DMS114 treated with DMSO at 0.1 percent for 48 hours (cell line): ENCODE data around the gene LPIN1.
"Not testable (repeated sequence)": the region's sequence is repeated elsewhere in the genome, so short reads cannot be mapped to it uniquely, and the experiment has no call there.

Source experiments
- DNase-seq: peaks from one replicate; lab custom pipeline; 2025; ENCODE audit not compliant: unreplicated experiment; lab: John Stamatoyannopoulos, UW

Gene LPIN1

GRCh38 chr2:11713815-11714214, 32.6 kb upstream of the LPIN1 start:
- no peak for DNase-seq

DNA sequence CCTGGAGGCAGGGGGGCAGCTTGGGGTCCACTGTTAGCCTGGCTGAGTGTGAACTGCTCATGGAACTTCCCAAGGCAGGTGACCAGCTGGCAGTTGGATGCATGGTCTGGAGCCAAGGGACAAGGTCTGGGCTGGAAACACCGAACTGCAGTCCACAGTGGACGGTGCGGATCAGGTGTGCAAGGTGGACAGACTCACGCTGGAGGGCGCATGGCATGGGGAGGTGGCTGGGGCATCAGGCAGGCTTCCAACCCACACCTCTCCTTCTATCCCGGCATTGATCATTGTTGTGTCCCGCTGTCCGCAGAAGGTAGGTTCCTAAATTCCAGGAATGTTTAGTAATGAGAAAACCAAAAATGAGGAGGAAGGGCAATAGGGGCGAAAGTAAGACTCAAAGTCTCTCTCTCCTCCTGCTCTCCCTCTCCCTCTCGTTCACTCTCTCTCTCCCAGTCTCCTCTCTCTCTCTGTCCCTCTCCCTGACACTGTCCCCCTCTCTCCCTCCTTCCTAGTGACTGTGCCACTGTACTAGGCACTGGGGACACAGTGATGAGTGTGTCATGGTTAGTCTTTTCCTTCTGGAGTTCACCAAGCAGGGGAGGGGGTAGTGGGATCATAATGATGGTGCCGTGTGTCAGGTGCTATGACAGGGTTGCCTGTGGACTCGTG, 30.3 kb upstream of the LPIN1 start:
- no peak for DNase-seq

DNA sequence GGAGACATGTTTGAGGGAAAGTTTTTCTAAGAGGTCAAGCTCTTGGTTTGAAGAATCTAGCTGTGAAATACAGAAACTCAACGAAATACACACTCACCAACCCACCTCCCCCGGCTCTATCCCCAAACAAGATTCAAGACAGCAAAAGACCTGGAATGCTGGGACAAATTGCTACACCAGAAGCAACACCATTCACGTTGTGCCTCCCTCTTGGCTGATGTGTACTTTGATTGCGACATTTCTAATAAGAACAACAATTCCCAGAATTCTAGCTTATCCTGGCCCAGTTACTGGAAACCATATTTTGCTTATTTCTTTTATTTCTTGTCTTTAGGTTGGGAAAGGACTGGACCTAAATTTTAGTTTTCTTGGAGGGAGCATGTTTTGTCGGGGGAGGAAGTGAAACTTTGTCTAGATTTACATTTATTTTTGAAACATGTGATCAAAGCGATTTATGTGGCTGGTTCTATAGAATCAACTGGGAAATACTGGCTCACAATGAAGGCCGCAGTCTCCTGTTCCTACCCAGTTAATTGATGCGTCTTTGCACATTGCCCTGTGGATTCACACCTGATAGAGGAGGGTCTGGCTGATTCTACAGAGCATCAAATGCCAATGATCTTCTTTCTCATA, 29.6 kb upstream of the LPIN1 start:
- DNase-seq, result no peak

DNA sequence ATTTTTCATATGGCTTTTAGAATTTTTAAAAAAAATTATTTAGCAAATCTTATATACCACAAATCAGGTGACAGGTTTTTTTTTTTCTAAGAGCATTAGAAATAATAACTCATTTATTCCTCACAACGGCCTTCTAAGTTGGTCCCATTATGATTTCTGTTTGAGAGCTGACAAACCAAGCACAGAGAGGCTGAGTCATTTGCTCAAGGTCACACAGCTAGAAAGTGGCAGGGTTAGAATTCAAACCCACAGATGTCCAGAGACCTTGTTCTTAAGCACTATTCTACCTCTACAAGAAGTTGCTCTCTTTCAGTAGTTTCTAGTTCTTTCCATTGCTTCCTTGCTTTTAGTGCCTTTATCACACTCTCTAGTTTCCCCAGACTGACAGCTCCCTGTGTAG, 28.8 kb upstream of the LPIN1 start:
- no peak for DNase-seq

- no peak for DNase-seq
Observed at GRCh38 chr2:11718606-11719005, 27.8 kb upstream of the LPIN1 start.

DNA sequence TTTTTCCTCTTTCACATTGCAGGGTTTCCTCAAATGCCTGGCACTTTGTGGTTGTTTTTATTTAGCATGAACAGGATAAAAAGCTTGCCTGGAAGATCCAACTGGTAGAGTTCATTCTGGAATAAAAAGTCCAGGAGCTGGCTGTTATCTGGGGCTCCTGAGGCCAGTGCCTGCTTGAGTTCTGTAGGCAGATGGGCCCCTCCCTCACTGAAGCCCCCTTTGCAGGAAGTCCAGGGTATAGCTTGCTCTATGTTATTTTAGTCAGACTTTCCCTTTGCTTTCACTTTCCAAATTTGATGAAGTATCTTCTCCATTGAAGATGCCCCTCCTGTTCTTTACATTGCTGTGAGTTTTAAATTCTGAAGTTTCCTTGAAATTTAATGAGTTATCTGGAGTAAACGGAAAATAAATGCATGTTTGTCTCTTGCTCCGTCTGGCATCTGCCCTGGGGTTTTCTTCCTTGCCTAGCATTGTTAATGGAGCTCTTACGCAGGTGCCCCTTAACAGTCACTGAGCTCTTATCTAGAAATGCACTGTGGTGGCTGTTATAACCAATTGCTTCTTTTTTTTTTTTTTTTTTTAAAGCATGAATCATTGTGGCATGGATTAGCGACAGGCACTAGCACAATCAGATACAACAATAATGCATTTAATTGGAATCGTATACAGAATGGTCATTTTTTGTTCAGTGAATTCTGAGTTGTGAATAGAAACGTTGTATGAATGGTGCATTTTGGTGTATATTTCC, 27.0 kb upstream of the LPIN1 start:
- no peak for DNase-seq

DNA sequence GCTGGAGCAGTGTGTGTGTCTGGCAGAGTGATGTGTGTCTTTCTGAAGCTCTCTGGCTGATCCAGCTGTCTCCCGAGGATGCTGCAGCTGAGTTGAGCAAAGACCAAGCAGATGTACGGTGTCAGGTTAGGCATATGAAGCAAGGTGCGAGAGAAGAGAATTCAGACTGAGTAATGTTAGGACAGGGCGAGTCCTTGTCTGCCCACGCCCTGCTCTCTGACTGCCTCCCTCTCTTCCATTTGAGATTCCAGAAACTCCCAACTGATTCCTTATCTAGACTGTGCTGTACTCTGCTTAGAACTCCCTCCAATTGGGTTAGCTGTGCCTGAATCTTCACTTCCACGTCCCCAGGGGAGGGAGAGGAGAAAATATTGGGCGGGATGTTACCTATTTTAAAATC, 25.7 kb upstream of the LPIN1 start:
- DNase-seq, result no peak

GRCh38 chr2:11722292-11723060, 24.0 kb upstream of the LPIN1 start:
- DNase-seq, result no peak

GRCh38 chr2:11723061-11723371, 23.4 kb upstream of the LPIN1 start:
- no peak for DNase-seq

GRCh38 chr2:11724151-11724550, 22.3 kb upstream of the LPIN1 start:
- DNase-seq, result no peak

- no peak for DNase-seq
Observed at GRCh38 chr2:11726384-11726783, 20.0 kb upstream of the LPIN1 start.

DNA sequence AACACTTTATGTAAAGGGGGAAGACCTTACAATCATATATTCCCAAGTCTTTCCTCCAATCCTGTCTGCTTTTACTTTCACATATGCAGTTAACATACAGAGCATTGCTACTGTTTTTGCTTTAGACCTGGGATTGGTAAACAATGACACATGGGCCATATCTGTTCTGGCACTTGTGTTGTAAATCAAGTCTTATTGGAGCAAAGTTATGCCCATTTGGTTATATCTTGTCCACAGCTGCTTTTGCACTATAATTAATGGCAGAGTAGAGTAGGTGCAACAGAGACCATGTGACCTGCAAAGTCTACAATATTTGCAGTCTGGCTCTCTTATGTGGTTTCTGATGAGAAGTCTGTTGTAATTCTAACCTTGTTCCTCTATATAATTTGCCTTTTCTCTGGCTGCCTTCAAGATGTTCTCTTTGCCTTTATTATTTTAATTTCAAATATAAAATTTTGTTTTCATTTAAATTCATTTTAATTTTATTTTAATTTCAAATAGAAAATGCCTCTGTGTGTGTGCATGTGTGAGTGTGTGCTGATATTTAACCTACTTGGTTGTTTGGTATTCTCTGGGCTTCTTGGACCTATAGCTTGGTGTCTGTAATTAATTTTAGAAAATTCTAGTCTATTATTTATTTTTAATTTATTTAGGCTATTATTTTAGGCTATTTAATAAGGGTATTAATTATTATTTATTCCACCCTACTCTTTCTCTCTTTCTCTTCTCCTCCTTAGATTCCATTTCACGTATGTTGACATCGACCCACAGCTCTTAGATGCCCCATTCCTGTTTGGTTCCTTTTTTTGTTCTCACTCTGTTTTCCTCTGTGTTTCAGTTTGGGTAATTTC, 16.8 kb upstream of the LPIN1 start:
- no peak for DNase-seq

DNA sequence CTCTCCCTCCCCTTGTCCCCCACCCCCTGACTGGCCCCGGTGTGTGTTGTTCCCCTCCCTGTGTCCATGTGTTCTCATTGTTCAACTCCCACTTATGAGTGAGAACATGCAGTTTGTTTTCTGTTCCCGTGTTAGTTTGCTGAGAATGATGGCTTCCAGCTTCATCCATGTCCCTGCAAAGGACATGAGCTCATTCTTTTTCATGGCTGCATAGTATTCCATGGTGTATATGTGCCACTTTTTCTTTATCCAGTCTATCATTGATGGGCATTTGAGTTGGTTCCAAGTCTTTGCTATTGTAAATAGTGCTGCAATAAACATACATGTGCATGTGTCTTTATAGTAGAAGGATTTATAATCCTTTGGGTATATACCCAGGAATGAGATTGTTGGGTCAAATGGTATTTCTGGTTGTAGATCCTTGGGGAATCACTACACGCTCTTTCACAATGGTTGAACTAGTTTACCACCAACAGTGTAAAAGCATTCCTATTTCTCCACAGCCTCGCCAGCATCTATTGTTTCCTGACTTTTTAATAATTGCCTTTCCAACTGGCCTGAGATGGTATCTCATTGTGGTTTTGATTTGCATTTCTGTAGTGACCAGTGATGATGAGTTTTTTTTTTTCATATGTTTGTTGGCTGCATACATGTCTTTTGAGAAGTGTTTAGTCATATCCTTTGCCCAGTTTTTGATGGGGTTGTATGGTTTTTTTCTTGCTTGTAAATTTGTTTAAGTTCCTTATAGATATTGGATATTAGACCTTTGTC, 15.0 kb upstream of the LPIN1 start:
- DNase-seq, result not testable (repeated sequence)

DNA sequence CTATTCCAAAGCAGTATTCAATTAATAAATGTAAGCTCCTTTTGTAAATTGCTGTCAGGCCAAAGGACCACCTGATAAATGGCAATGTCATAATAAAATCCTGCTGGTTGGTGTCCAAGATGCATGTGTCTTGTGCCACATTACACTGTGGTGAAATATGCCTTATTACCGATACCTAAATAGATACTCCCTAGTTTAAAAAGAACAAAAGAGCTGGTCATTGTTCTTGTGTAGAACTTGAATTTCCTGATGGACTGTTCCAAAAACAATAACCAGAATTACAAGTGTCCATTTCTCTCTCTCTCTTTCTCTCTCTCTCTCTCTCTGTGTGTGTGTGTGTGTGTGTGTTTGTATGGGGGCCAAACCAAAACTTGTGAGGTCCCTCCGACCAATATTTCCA, 13.8 kb upstream of the LPIN1 start:
- DNase-seq, result no peak

- DNase-seq, result not testable (repeated sequence)
Observed at GRCh38 chr2:11737852-11738251, 8.6 kb upstream of the LPIN1 start.

DNA sequence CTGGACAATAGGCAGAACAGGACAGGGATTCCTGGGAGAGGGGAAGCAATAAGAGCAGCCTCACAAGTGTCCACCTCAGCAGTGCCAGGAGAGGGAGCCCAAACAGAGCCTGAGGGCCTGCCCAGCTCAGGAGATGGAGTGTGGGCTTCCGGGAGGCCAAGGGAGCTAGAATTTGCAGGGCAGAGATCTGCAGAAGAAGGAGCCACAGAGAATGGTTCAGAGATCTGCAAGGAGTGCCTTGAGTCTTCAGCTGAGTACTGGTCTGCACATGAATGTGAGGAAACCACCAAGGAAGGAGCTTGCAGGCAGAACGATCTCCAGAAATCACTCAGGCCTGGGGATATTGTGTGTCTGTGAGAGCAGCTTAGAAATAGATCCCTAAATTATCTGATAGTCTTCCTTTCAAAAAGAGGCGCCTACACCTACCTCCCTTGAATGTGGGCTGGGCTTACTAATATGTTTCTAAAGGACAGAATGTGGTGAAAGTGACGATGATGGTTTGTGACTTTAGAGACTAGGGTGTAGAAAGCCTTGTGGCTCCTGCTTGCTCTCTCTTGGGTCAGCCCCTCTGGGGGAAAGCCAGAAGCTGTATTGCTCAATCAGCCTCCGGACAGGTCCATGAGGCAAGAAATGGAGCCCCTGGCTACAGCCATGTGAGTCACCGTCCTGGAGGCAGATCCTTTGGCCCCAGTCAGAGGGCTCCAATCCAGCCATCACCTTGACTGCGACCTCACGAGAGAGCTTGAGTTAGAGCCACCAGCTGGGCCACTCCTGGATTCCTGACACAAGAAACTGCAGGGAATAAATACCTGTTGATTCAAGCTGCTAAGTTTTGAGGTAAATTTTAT, 7.6 kb upstream of the LPIN1 start:
- DNase-seq, result peak; percentile 27

- no peak for DNase-seq
Observed at GRCh38 chr2:11740723-11741122, 5.7 kb upstream of the LPIN1 start.

DNA sequence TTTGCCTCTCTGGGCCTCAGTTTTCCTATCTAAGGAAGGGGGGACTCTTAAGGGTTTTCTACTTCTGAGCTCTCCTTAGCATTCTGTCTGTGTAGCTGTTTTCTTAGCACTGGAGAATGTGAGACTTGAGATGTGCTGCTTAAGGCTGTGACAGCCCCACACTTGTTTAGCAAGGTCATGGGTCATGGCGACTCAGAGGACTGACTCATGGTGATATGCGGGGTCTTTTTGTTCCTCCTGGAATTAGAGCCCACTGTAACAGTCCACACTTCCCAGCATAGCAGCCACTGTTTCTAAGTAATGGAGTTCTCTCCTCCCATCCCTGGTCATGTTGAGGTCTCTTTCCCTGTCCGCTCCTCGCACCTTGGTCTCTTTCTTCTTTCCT, 4.1 kb upstream of the LPIN1 start:
- DNase-seq, result no peak

- no peak for DNase-seq
Observed at GRCh38 chr2:11742702-11743357, 3.6 kb upstream of the LPIN1 start.
